Astrocyte (in vitro differentiated cells and primary cell): ENCODE measurements around the gene AIFM3. TPM values are rescaled to one million over a fixed set of nuclear protein-coding genes. Genes with fewer than 3 reads are reported as not detected.

Source experiments
- DNase-seq: peaks from one replicate; pipeline ENCODE4 v3.0.0-alpha.2; 2010; ENCODE audit warnings: low read depth
- FAIRE-seq: peaks from 2 replicates; lab custom pipeline; 2011; peaks lifted over from hg19 to GRCh38; lab: Jason Lieb, UNC
- H2AFZ ChIP-seq: 2 replicates; pipeline ENCODE4 v1.6.0; 2012; ENCODE audit warnings: low read depth, low read length, inconsistent platforms
- H3K27ac ChIP-seq: 2 replicates; pipeline ENCODE4 v1.5.1; 2011; ENCODE audit warnings: low read depth, low read length, inconsistent platforms
- H3K27me3 ChIP-seq: 2 replicates; pipeline ENCODE4 v1.6.0; 2011; ENCODE audit warnings: low read length, inconsistent platforms; ENCODE audit not compliant: insufficient read depth
- H3K36me3 ChIP-seq: 2 replicates; pipeline ENCODE4 v1.5.1; 2011; ENCODE audit warnings: low read length, inconsistent platforms; ENCODE audit not compliant: insufficient read depth
- H3K4me1 ChIP-seq: 2 replicates; pipeline ENCODE4 v1.5.1; 2011; ENCODE audit warnings: low read length, inconsistent platforms; ENCODE audit not compliant: insufficient read depth
- H3K4me2 ChIP-seq: 2 replicates; pipeline ENCODE4 v1.6.0; 2012; ENCODE audit warnings: low read length, inconsistent platforms
- H3K4me3 ChIP-seq: 2 replicates; pipeline ENCODE4 v1.5.1; 2011; ENCODE audit warnings: low read depth, mild to moderate bottlenecking, low read length, inconsistent platforms; ENCODE audit not compliant: insufficient read depth
- H3K79me2 ChIP-seq: 2 replicates; pipeline ENCODE4 v1.6.0; 2012; ENCODE audit warnings: mild to moderate bottlenecking, low read length, inconsistent platforms; ENCODE audit not compliant: insufficient read depth
- H3K9ac ChIP-seq: 2 replicates; pipeline ENCODE4 v1.6.0; 2012; ENCODE audit warnings: mild to moderate bottlenecking, low read length, inconsistent platforms
- H3K9me3 ChIP-seq: 2 replicates; pipeline ENCODE4 v1.5.1; 2012; ENCODE audit warnings: low read depth, mild to moderate bottlenecking, low read length, inconsistent platforms; ENCODE audit not compliant: insufficient read depth
- H4K20me1 ChIP-seq: 2 replicates; pipeline ENCODE4 v1.6.0; 2012; ENCODE audit warnings: low read length, inconsistent platforms; ENCODE audit not compliant: insufficient read depth
- H3K27ac Mint-ChIP-seq: one replicate; pipeline ENCODE4 v1.8.0; 2021; ENCODE audit warnings: mild to moderate bottlenecking, mixed read lengths; ENCODE audit not compliant: unreplicated experiment
- H3K27me3 Mint-ChIP-seq: one replicate; pipeline ENCODE4 v1.8.0; 2021; ENCODE audit warnings: low read depth, mixed read lengths; ENCODE audit not compliant: unreplicated experiment
- H3K36me3 Mint-ChIP-seq: one replicate; pipeline ENCODE4 v1.8.0; 2021; ENCODE audit warnings: low read depth, mixed read lengths; ENCODE audit not compliant: unreplicated experiment
- H3K4me1 Mint-ChIP-seq: one replicate; pipeline ENCODE4 v1.8.0; 2021; ENCODE audit warnings: low read depth, mixed read lengths; ENCODE audit not compliant: unreplicated experiment
- H3K4me3 Mint-ChIP-seq: one replicate; pipeline ENCODE4 v1.8.0; 2021; ENCODE audit warnings: mild to moderate bottlenecking, moderate library complexity, mixed read lengths; ENCODE audit not compliant: unreplicated experiment
- H3K9me3 Mint-ChIP-seq: one replicate; pipeline ENCODE4 v1.8.0; 2021; ENCODE audit warnings: mild to moderate bottlenecking, mixed read lengths; ENCODE audit not compliant: unreplicated experiment
- CTCF ChIP-seq: IDR thresholded peaks from 2 replicates; pipeline ENCODE4 v1.5.1; 2011; ENCODE audit warnings: low read depth, mild to moderate bottlenecking, inconsistent platforms, low read length, moderate library complexity; ENCODE audit not compliant: insufficient read depth
- EZH2 ChIP-seq: IDR thresholded peaks from 2 replicates; pipeline ENCODE4 v1.6.1; 2012; ENCODE audit warnings: mild to moderate bottlenecking, low read length, inconsistent platforms; ENCODE audit not compliant: insufficient read depth
- total RNA-seq: library from RNA; stranded (reverse); gene quantifications from 2 replicates; pipeline ENCODE4 v1.2.1, GENCODE V29; 2021

Gene AIFM3
- total RNA-seq, 1 donor from 2014 or later = 0.48 TPM

GRCh38 chr22:20994128-20994901 lies 27.3 kb downstream of the AIFM3 start:
- H3K9me3 ChIP-seq = no peaks in the 10 kb centered on the region
- H3K4me2 ChIP-seq = no peak overlapping the region
- no peak for FAIRE-seq
- no peak for DNase-seq
- H3K36me3 Mint-ChIP-seq = peaks cover 6% of the 10 kb centered on the region
- peaks cover 27% of the 10 kb centered on the region for H4K20me1 ChIP-seq
- H3K27me3 ChIP-seq = no peaks in the 10 kb centered on the region
- no peaks in the 10 kb centered on the region for H3K4me1 Mint-ChIP-seq
- H3K27me3 Mint-ChIP-seq = no peaks in the 10 kb centered on the region
- no peaks in the 10 kb centered on the region for H3K36me3 ChIP-seq
- H3K4me3 ChIP-seq = no peak overlapping the region
- H3K4me1 ChIP-seq = peaks cover 6% of the 10 kb centered on the region
- TF ChIP-seq CTCF = no peak
- TF ChIP-seq EZH2 = no peak
- peaks cover under 1% of the 10 kb centered on the region for H3K79me2 ChIP-seq
- H3K27ac ChIP-seq = no peak overlapping the region
- H3K27ac Mint-ChIP-seq = no peak overlapping the region
- no peaks in the 10 kb centered on the region for H3K9me3 Mint-ChIP-seq
- H2AFZ ChIP-seq = no peak overlapping the region
- H3K4me3 Mint-ChIP-seq = no peak overlapping the region
- H3K9ac ChIP-seq = no peak overlapping the region

GRCh38 chr22:20994902-20995241 lies 27.8 kb downstream of the AIFM3 start:
- Histone ChIP-seq H3K36me3 (no peaks in the 10 kb centered on the region), H3K9ac (no peak overlapping the region), H2AFZ (no peak overlapping the region), H3K4me2 (no peak overlapping the region), H3K4me1 (peaks cover under 1% of the 10 kb centered on the region), H3K4me3 (no peak overlapping the region), H3K27me3 (no peaks in the 10 kb centered on the region), H3K27ac (no peak overlapping the region), H3K79me2 (peaks cover 6% of the 10 kb centered on the region), H4K20me1 (peaks cover 31% of the 10 kb centered on the region), H3K9me3 (no peaks in the 10 kb centered on the region)
- H3K9me3 Mint-ChIP-seq = no peaks in the 10 kb centered on the region
- DNase-seq (no peak), FAIRE-seq (no peak)
- H3K36me3 Mint-ChIP-seq = peaks cover 6% of the 10 kb centered on the region
- H3K4me3 Mint-ChIP-seq = no peak overlapping the region
- H3K4me1 Mint-ChIP-seq = no peaks in the 10 kb centered on the region
- no peaks in the 10 kb centered on the region for H3K27me3 Mint-ChIP-seq
- no peak overlapping the region for H3K27ac Mint-ChIP-seq
- TF ChIP-seq EZH2 (no peak), CTCF (no peak)
